Erythroblast (primary cell): ENCODE data around the gene CAVIN2.

ENCODE experiments used
- DNase-seq, 2 experiments: peaks; one replicate each; lab custom pipeline; 2025; lab: John Stamatoyannopoulos, UW
- GATA1 ChIP-seq: IDR thresholded peaks from 2 replicates; pipeline ENCODE4 v1.6.1; 2011; ENCODE audit warnings: low read depth, mild to moderate bottlenecking, control low read depth, low read length, moderate library complexity
- POLR2A ChIP-seq: IDR thresholded peaks from 2 replicates; pipeline ENCODE4 v1.6.1; 2011; ENCODE audit warnings: mild to moderate bottlenecking, low read length

Gene CAVIN2, protein sequence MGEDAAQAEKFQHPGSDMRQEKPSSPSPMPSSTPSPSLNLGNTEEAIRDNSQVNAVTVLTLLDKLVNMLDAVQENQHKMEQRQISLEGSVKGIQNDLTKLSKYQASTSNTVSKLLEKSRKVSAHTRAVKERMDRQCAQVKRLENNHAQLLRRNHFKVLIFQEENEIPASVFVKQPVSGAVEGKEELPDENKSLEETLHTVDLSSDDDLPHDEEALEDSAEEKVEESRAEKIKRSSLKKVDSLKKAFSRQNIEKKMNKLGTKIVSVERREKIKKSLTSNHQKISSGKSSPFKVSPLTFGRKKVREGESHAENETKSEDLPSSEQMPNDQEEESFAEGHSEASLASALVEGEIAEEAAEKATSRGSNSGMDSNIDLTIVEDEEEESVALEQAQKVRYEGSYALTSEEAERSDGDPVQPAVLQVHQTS

GRCh38 chr2:191846515-191847476 is at the start of gene CAVIN2:
TSS of gene CAVIN2 (minus strand) at chr2:191847088. CDS start at chr2:191846925, 163 bp downstream.
- TF ChIP-seq POLR2A (peak; percentile 30), GATA1 (no peak)
- DNase-seq: peak; percentile 52 to 58

DNA sequence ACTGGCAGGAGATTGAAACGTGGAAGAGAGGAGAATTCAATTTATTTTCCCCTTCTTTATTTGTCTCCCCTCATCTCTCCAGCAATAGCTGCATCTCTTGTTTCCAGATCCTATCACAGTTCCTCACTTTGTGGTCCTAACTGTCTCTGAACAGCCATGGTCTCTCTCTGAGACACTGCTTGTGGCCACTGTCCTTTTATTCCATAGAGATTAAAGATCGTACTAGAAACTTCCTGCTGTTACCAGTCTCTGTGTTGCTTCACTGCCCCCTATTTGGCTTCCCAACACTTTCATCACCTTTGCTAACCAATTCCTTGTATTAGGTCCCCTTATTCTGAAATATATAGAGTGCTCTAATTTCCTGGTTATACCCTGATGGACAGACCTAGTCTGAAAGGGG is 48.9 kb upstream of the CAVIN2 start:
- no peak for DNase-seq
- TF ChIP-seq GATA1 (no peak), POLR2A (no peak)

DNA sequence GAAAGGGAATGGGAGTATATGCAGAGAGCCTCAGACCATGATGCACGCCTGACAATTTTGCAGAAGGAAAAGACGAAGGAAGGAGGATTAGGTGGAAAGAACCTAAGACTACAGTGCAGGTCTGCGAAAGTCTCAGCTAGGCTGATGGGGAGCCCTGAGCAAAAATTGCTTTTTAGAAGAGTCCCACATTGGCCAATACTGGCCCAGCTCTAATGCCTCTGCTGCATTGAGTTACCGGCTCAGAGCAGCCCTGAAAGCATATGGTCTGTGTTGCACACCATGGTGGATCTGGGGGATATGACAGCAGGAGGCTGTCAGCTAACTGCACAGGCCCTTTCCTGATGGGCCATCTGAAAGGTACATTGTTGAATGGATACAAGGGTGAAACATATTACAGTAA is 48.3 kb upstream of the CAVIN2 start:
- TF ChIP-seq POLR2A (no peak), GATA1 (no peak)
- no peak for DNase-seq

DNA sequence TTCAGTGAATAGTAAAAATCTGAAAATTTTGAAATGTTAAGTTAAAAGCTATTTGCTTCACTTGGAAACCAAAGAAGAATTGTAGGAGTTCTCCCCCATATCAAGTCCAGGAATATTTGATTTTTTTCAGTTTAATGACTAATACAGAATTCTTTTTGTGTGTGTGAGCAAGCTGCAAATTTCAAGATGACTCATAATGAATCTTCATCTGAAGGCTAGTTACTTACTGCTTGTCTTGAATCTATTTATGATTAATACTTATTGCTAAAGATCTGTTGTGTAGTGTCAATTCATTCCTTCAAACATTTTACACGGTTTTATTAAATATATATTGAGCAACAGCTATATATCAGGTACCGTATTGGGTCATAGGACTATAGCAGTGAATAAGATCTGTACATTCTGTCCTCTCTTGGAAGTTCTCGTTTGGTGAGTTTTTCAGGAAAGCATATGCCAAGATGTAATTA is 47.8 kb upstream of the CAVIN2 start:
- no peak for TF ChIP-seq GATA1
- no peak for DNase-seq

GRCh38 chr2:191892391-191892790 is 45.5 kb upstream of the CAVIN2 start:
- no peak for DNase-seq
- TF ChIP-seq GATA1 (no peak), POLR2A (no peak)

DNA sequence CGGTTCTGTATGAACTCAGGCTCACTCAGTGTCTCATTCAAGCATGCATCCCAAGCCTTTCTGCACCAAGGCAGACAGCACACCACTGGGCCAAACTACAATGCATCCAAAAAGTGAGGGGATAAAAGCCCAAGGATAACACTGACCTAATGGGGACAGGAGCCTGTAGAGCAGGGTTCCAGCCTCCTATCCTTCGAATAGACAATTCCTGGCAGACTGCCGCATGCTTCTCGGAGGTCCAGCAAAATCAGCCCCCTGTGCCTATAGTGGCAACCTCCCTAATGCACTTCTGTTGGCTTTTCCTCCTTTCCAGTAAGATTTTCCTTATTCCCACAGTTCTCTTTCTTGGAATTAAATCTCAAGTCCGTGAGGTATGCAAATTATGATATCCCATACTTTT is 44.8 kb upstream of the CAVIN2 start:
- DNase-seq: no peak
- TF ChIP-seq GATA1 (no peak), POLR2A (no peak)

DNA sequence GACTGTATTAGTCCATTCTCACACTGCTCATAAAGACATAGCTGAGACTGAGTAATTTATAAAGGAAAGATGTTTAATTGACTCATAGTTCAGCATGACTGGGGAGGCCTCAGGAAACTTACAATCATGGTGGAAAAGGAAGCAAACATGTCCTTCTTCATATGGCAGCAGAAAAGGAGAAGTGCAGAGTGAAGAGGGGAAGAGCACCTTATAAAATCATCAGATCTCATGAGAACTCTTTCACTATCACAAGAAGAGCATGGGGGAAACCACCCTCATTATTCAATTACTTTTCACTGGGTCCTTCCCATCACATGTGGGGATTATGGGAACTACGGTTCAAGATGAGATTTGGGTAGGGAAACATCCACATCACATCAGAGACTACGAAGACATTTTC is 43.0 kb upstream of the CAVIN2 start:
- DNase-seq: no peak
- TF ChIP-seq POLR2A (no peak), GATA1 (no peak)

- DNase-seq: no peak
- TF ChIP-seq GATA1 (no peak), POLR2A (no peak)
These were observed 41.7 kb upstream of the CAVIN2 start for GRCh38 chr2:191888400-191889166.

GRCh38 chr2:191885650-191886049 is 38.8 kb upstream of the CAVIN2 start:
- TF ChIP-seq POLR2A: no peak
- DNase-seq: no peak

DNA sequence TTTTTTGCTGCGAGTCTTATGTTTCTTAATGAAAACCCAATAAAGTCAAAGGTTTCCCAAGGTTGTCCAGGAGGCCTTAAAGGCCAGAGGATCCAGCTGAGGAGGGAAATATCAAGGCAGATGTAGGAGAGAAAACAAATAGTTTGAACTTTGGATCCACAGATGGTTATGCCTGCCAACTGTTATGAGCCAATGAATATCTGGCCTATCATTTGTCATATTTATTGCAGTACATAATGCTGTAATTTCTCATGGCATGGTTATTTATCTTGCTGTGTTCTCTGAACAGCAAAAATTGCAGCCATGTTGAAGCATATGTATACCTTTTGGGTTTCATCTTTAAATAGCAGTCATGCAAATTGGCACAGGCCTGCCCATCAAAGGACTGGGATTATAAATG is 38.2 kb upstream of the CAVIN2 start:
- no peak for DNase-seq
- TF ChIP-seq GATA1: no peak
- no peak for TF ChIP-seq POLR2A

GRCh38 chr2:191881982-191882816 is 35.3 kb upstream of the CAVIN2 start:
- no peak for DNase-seq
- no peak for TF ChIP-seq POLR2A
- no peak for TF ChIP-seq GATA1

DNA sequence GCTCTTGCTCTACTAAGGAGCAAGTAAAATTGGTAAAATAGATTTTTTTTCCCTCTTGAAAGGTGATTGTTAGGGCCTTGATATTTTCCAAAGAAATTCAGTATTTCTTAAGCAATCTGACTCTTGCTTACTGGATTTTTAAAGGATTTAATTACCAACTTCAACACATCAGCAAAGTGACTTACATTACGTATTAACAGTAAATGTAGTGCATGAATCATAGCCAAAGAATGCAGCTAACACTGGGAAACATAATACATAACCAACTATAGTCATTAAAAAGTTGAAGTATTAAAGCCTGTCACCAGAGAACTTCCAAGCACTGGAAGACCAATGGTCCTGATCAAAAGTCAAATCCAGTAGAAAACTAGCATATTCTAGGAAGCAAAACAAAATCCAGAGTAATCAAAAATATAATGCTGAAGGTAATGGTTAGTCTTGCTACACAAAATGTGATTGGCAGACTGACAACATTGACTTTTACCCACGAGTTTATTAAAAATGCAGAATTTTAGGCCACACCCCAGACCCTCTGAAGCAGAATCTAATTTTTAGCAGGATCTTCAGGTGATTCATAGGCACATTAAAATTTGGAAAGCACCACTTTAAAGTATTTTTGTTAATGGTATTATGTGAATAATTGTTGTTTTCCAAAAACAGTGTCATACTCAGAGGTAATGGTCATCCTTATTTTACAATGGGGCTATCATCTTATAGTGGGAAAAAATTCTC is 31.8 kb upstream of the CAVIN2 start:
- TF ChIP-seq GATA1 (no peak), POLR2A (no peak)
- no peak for DNase-seq
